ENCODE results near the gene SOX5. TPM values are rescaled to one million over a fixed set of nuclear protein-coding genes. Genes with fewer than 3 reads are reported as not detected.

The SOX5 gene
- total RNA-seq, 1 experiment from 2014 or later: 0.52 TPM

GRCh38 chr12:23952071-23952470 lies 2.6 kb upstream of the SOX5 start:
- intact Hi-C loops (cut with micrococcal nuclease): no loop called here
- no peak overlapping the region for H3K9ac ChIP-seq (ENCODE audit: low read length)
- H3K36me3 ChIP-seq (ENCODE audit: control insufficient read depth in 1 of 2, insufficient read depth in 2 of 2, low read length in 2 of 2): no peaks in the 10 kb centered on the region
- no peak overlapping the region for H2AFZ ChIP-seq (ENCODE audit: low read depth, low read length, poor library complexity, severe bottlenecking)
- no peak overlapping the region for H3K4me3 ChIP-seq (replicated peaks in 1 of 2; ENCODE audit: low read depth in 1 of 2, low read length in 2 of 2)
- no peaks in the 10 kb centered on the region for H3K79me2 ChIP-seq (ENCODE audit: insufficient read depth, low read length)
- no peak for ATAC-seq
- H3K27ac ChIP-seq (ENCODE audit: low read depth, low read length): no peak overlapping the region
- no peaks in the 10 kb centered on the region for H4K20me1 ChIP-seq (ENCODE audit: insufficient read depth)
- H3K4me2 ChIP-seq (ENCODE audit: low read length): no peak overlapping the region
- H3K27me3 ChIP-seq (ENCODE audit: insufficient read depth, low read length): no peaks in the 10 kb centered on the region
- TF ChIP-seq POLR2AphosphoS5 (IDR thresholded peaks at IDR 0.05; ENCODE audit: low read depth, low read length) (no peak), SP1 (IDR thresholded peaks at IDR 0.05; ENCODE audit: low read depth) (no peak), YY1 (IDR thresholded peaks at IDR 0.05; ENCODE audit: extremely low read depth, insufficient replicate concordance, low read depth, low read length) (no peak), ELF1 (IDR thresholded peaks at IDR 0.05; ENCODE audit: borderline replicate concordance, low read depth) (no peak), POLR2A (IDR thresholded peaks at IDR 0.05; ENCODE audit: borderline replicate concordance, extremely low read depth, insufficient read depth, insufficient read length) (no peak), RAD21 (IDR thresholded peaks at IDR 0.05; ENCODE audit: low read depth) (no peak), EZH2 (IDR thresholded peaks at IDR 0.05) (no peak), FOSL1 (IDR thresholded peaks at IDR 0.05; ENCODE audit: low read depth) (no peak), ZFX (IDR thresholded peaks at IDR 0.05) (no peak), SRF (IDR thresholded peaks at IDR 0.05; ENCODE audit: low read depth) (no peak)
- peaks cover 9 to 17% of the 10 kb centered on the region in 2 experiments; a peak in 2 of 4 replicates for H3K9me3 ChIP-seq (ENCODE audit: control insufficient read depth in 1 of 2, insufficient read depth in 1 of 2, low read depth in 1 of 2, low read length in 2 of 2)
- H3K4me1 ChIP-seq (ENCODE audit: control insufficient read depth in 1 of 2, insufficient read depth in 2 of 2, low read length in 2 of 2): no peaks in the 10 kb centered on the region
- ChIA-PET CTCF (no interaction called here), RAD21 (ENCODE audit: low non-redundant PET in 1 of 2, low total read pairs in 2 of 2, uncharacterized antibody in 2 of 2, unreplicated experiment in 2 of 2) (no interaction called here), POLR2A (no interaction called here)
- no peak for DNase-seq (ENCODE audit: low read depth, low spot score)
- BruUV-seq (replicated peaks): no TSS peak
- H3K9me2 ChIP-seq (ENCODE audit: insufficient read depth): no peaks in the 10 kb centered on the region

- Histone ChIP-seq H3K4me3 (replicated peaks in 1 of 2; ENCODE audit: low read depth in 1 of 2, low read length in 2 of 2) (no peak overlapping the region), H3K9ac (ENCODE audit: low read length) (no peak overlapping the region), H4K20me1 (ENCODE audit: insufficient read depth) (no peaks in the 10 kb centered on the region), H3K79me2 (ENCODE audit: insufficient read depth, low read length) (no peaks in the 10 kb centered on the region), H3K27me3 (ENCODE audit: insufficient read depth, low read length) (no peaks in the 10 kb centered on the region), H3K9me2 (ENCODE audit: insufficient read depth) (no peaks in the 10 kb centered on the region), H3K36me3 (ENCODE audit: control insufficient read depth in 1 of 2, insufficient read depth in 2 of 2, low read length in 2 of 2) (no peaks in the 10 kb centered on the region), H3K4me1 (ENCODE audit: control insufficient read depth in 1 of 2, insufficient read depth in 2 of 2, low read length in 2 of 2) (no peaks in the 10 kb centered on the region), H3K27ac (ENCODE audit: low read depth, low read length) (no peak overlapping the region), H3K9me3 (ENCODE audit: control insufficient read depth in 1 of 2, insufficient read depth in 1 of 2, low read depth in 1 of 2, low read length in 2 of 2) (peaks cover 14 to 15% of the 10 kb centered on the region in 2 experiments; a peak in 3 of 4 replicates), H2AFZ (ENCODE audit: low read depth, low read length, poor library complexity, severe bottlenecking) (no peak overlapping the region), H3K4me2 (ENCODE audit: low read length) (no peak overlapping the region)
- ChIA-PET CTCF (no interaction called here), RAD21 (ENCODE audit: low non-redundant PET in 1 of 2, low total read pairs in 2 of 2, uncharacterized antibody in 2 of 2, unreplicated experiment in 2 of 2) (no interaction called here), POLR2A (no interaction called here)
- DNase-seq (ENCODE audit: low read depth, low spot score) (no peak), ATAC-seq (no peak)
- no TSS peak for BruUV-seq (replicated peaks)
- intact Hi-C loops (cut with micrococcal nuclease): no loop called here
- TF ChIP-seq TCF7L2 (IDR thresholded peaks at IDR 0.05; ENCODE audit: borderline replicate concordance, extremely low read depth, insufficient read depth, insufficient read length): no peak
- TF ChIP-seq EGR1 (IDR thresholded peaks at IDR 0.05; ENCODE audit: low read depth): no peak
- TF ChIP-seq FOSL1 (IDR thresholded peaks at IDR 0.05; ENCODE audit: low read depth): no peak
- TF ChIP-seq CTCF (IDR thresholded peaks at IDR 0.05 in 2 of 3, conservative IDR thresholded peaks at IDR 0.05 in 1 of 3; ENCODE audit: borderline replicate concordance in 1 of 3, insufficient read depth in 1 of 3, low read depth in 2 of 3, low read length in 2 of 3): no peak
- no peak for TF ChIP-seq CEBPB (IDR thresholded peaks at IDR 0.05; ENCODE audit: low read depth)
- no peak for TF ChIP-seq POLR2AphosphoS5 (IDR thresholded peaks at IDR 0.05; ENCODE audit: low read depth, low read length)
- no peak for TF ChIP-seq YY1 (IDR thresholded peaks at IDR 0.05; ENCODE audit: extremely low read depth, insufficient replicate concordance, low read depth, low read length)
- no peak for TF ChIP-seq ELF1 (IDR thresholded peaks at IDR 0.05; ENCODE audit: borderline replicate concordance, low read depth)
- TF ChIP-seq ZNF274 (IDR thresholded peaks at IDR 0.05; ENCODE audit: low read depth, low read length): no peak
- TF ChIP-seq EZH2phosphoT487 (IDR thresholded peaks at IDR 0.05; ENCODE audit: borderline replicate concordance): no peak
- no peak for TF ChIP-seq SRF (IDR thresholded peaks at IDR 0.05; ENCODE audit: low read depth)
- no peak for TF ChIP-seq ATF3 (IDR thresholded peaks at IDR 0.05)
Observed at GRCh38 chr12:23950775-23951451, 1.4 kb upstream of the SOX5 start.
